IPS-18c (cell line): Measurements from ENCODE around the gene TRPC4AP.
"Not testable (repeated sequence)": the region's sequence is repeated elsewhere in the genome, so short reads cannot be mapped to it uniquely, and the experiment has no call there.

Experiments
- H3K4me3 ChIP-seq: 2 replicates; pipeline ENCODE4 v1.7.0; 2013; ENCODE audit warnings: low read depth, mild to moderate bottlenecking, low read length, moderate library complexity; ENCODE audit not compliant: insufficient read depth
- H3K9me3 ChIP-seq: one replicate; pipeline ENCODE4 v1.6.1; 2013; ENCODE audit warnings: mild to moderate bottlenecking, low read length, moderate library complexity; ENCODE audit not compliant: control insufficient read depth, insufficient read depth

Gene TRPC4AP

GRCh38 chr20:35092524-35093266 lies at the start of gene TRPC4AP:
Gene TRPC4AP (minus strand): TSS chr20:35092807. CDS start chr20:35092781, 26 bp downstream.
- Histone ChIP-seq H3K4me3 (peak within 1 kb of the TSS; percentile 94), H3K9me3 (no peaks in the 10 kb centered on the region)

DNA sequence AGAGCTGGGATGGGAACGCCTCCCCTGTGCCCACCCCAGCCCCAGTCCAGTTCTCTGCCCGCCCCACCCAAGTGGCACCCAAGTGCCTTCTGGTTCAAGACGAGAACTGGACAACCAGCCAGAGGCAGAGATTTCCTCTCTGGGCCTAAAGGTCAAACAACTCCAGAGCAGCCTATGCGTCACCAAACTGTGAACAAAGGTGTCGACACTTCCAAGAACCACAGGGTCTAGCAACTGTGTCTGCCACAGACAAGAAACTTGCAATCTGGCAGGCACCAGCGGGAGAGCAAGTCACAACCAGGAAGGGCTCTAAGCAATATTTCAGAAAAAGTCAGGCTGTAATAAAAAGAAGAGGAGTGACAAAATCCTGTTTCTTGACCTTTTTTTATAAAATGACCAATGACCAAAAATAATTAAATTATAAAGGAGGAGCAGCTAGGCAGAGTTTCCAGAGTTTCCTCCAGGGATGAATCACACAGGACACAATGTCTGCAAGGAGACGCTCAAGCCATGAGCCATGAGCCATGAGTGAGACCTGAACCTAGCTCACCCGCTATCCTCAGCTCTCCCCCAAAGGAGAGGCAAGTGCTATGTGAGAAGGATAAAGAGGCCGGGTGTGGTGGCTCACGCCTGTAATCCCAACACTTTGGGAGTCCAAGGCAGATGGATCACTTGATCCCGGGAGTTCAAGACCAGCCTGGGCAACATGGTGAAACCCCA lies 43.4 kb upstream of the TRPC4AP start:
- no peak overlapping the region for H3K4me3 ChIP-seq

GRCh38 chr20:35134880-35135279 lies 42.3 kb upstream of the TRPC4AP start:
- no peaks in the 10 kb centered on the region for H3K9me3 ChIP-seq
- no peak overlapping the region for H3K4me3 ChIP-seq

More for the DNA sequence above, 43.4 kb upstream of the TRPC4AP start:
- H3K9me3 ChIP-seq = no peaks in the 10 kb centered on the region

DNA sequence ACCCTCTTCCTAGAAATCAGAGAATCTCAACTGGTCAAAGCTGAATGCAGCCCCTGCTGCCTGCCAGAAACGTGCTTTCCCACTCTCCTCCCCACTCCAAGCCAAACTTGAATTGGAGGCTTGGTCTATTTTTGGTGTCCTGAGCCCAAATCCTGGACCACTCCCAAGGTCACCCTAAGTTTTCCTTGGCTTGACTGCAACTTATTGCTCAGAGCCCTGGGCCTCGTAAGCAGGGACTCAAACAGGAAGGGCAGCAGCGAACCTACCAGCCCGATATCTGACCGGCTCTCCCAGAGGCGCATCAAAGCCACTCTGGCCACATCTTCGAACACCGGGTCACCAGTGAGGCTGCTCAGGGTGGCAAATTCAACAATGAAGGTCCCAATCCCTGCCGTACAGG lies 41.9 kb upstream of the TRPC4AP start:
- H3K9me3 ChIP-seq = no peaks in the 10 kb centered on the region
- no peak overlapping the region for H3K4me3 ChIP-seq

GRCh38 chr20:35133735-35134134 lies 41.1 kb upstream of the TRPC4AP start:
- Histone ChIP-seq H3K9me3 (no peaks in the 10 kb centered on the region), H3K4me3 (no peak overlapping the region)

DNA sequence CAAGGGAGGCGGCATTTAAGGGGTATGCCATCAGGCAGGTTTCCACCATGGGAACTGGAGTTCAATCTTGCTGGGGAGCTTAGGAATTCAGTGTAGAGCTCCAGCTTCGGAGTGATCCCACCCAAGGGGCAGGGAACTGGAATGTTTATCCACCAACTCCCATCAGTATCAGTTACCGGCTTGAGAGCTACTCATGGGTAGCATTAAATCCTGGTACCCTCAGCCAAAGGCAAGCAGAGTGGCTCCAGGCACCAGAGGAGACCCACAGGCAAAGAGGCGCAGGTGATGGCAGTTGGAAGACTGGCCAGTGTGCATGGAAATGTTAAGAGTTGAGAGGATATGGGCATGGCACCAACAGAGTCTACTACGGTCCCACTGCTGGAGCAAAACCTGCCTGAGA lies 40.4 kb upstream of the TRPC4AP start:
- Histone ChIP-seq H3K4me3 (no peak overlapping the region), H3K9me3 (no peaks in the 10 kb centered on the region)

DNA sequence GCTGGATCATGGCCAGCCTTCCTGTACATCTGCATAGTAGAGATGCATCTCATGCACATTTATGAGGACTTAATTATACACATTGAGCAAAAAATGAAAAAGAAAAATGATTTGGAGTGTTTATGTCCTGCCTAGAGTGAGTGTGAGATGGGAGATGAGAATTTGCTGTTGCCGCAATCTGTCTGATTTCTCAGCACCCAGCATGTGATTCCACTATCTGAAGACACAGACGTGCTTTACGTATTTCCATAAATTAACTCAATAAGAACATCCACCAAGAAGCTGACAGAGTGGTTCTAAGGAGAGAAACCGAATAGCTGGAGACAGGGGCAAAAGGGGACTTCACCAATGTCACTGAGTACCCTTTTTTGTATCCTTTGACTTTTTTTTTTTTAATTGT lies 39.3 kb upstream of the TRPC4AP start:
- H3K4me3 ChIP-seq = no peak overlapping the region
- H3K9me3 ChIP-seq = no peaks in the 10 kb centered on the region

GRCh38 chr20:35129647-35130069 lies 37.1 kb upstream of the TRPC4AP start:
- Histone ChIP-seq H3K9me3 (no peaks in the 10 kb centered on the region), H3K4me3 (no peak overlapping the region)

GRCh38 chr20:35125753-35126152 lies 33.1 kb upstream of the TRPC4AP start:
- no peak overlapping the region for H3K4me3 ChIP-seq

DNA sequence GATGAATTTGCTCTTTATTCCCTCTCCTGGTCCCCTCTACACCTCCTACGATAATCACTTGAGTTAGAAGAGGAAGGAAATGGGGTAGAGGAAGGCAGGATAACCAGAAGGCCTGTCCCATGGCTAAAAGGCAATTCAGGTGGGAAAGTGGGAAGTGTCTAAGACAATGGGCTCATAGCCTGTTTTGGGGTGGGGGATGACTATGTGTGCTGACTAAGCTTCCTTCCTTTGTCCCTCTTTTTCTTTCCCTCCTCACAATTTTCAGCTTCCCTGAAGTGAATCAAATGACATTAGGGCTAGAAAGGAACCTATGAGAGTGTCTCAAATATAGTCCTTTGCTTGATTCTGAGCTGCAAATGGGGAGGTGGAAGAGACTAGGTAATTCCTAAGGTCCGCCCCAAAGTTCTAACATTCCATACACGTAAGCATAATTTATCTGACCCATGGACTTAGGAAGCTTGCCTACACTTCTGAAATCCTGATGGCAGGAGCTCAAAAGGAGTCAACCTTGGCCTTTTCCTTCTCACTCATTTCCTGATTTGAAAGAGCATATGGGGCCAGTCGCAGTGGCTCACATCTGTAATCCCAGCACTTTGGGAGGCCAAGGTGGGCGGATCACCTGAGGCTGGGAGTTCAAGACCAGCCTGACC lies 30.3 kb upstream of the TRPC4AP start:
- no peaks in the 10 kb centered on the region for H3K9me3 ChIP-seq
- H3K4me3 ChIP-seq = no peak overlapping the region

More at GRCh38 chr20:35125753-35126152, 33.1 kb upstream of the TRPC4AP start:
- H3K9me3 ChIP-seq = no peaks in the 10 kb centered on the region

GRCh38 chr20:35121186-35121585 lies 28.6 kb upstream of the TRPC4AP start:
- H3K4me3 ChIP-seq = no peak overlapping the region
- H3K9me3 ChIP-seq = no peaks in the 10 kb centered on the region

DNA sequence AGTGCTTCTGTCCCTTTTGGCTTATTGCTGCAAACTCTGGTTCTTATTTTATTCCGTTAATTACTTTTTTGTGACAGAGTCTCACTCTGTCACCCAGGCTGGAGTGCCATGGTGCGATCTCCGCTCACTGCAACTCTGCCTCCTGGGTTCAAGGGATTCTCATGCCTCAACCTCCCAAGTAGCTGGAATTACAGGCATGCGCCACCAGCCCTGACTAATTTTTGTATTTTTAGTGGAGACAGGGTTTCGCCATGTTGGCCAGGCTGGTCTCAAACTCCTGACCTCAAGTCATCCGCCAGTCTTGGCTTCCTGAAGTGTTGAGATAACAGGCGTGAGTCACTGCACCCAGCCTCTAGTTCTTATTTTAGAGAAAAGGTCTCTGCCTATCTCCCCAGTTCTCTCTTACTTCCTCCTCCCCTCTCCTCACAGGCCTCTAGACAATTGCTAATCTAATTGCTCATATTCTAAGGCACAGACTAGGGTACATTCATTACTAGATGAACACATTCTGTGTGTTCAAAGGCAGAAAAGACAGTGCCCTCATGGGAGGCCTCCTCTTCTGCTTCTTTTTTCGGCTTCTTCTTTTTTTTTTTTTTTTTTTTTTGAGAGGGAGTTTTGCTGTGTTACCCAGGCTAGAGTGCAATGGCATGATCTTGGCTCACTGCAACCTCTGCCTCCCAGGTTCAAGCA lies 27.6 kb upstream of the TRPC4AP start:
- no peaks in the 10 kb centered on the region for H3K9me3 ChIP-seq
- H3K4me3 ChIP-seq = no peak overlapping the region

DNA sequence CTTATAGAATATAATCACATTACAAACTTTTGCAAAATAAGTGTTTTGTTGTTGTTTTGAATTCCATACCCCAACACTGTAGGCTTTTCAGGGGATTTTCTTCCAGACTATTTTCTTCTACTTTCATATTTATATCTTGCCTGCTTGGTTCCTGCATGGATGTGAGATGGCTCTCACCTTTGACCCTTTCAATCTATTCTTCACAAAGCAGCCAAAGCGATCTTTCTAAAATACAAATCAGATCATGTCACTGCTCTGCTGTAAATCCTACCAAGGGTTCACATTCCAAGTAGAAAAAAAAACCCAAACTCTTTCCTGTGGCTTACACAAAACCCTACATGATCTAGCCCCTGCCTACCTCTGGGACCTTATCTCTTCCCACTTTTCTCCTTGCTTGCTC lies 25.0 kb upstream of the TRPC4AP start:
- no peaks in the 10 kb centered on the region for H3K9me3 ChIP-seq
- H3K4me3 ChIP-seq = no peak overlapping the region

- H3K4me3 ChIP-seq = no peak overlapping the region
- no peaks in the 10 kb centered on the region for H3K9me3 ChIP-seq
Measured at GRCh38 chr20:35117196-35117595, 24.6 kb upstream of the TRPC4AP start.

- H3K9me3 ChIP-seq = no peaks in the 10 kb centered on the region
- H3K4me3 ChIP-seq = no peak overlapping the region
Measured at GRCh38 chr20:35116258-35116657, 23.7 kb upstream of the TRPC4AP start.

GRCh38 chr20:35115606-35116005 lies 23.0 kb upstream of the TRPC4AP start:
- no peak overlapping the region for H3K4me3 ChIP-seq

GRCh38 chr20:35112276-35112675 lies 19.7 kb upstream of the TRPC4AP start:
- not testable (repeated sequence) for H3K4me3 ChIP-seq, H3K9me3 ChIP-seq

More at GRCh38 chr20:35115606-35116005, 23.0 kb upstream of the TRPC4AP start:
- H3K9me3 ChIP-seq = no peaks in the 10 kb centered on the region
